K562 (cell line): ENCODE results near the gene PLEKHA8.

Experiments used
- BACH1 ChIP-seq: fragments of 200-800 bp; sonication (Bioruptor generic); IDR thresholded peaks from 2 replicates; pipeline ENCODE4 v1.6.1; 2016; ENCODE audit warnings: missing genetic modification characterization, missing compliant biosample characterization
- NR2C2 ChIP-seq, 2 experiments: fragments of 200-800 bp in 1 of 2; sonication (Bioruptor generic) in 1 of 2; sonication (generic) in 1 of 2; formaldehyde crosslinking in 1 of 2; IDR thresholded peaks; 2 replicates each; pipeline versions ENCODE4 v1.6.1 to v1.8.0; 2016 to 2022; ENCODE audit warnings: mild to moderate bottlenecking in 1 of 2, missing compliant biosample characterization in 1 of 2, missing genetic modification characterization in 1 of 2, missing genetic modification reagents in 1 of 2
- PTRF ChIP-seq: fragments of 450-650 bp; IDR thresholded peaks from 2 replicates; pipeline ENCODE4 v1.6.1; 2016; ENCODE audit warnings: mild to moderate bottlenecking, missing genetic modification characterization, missing compliant biosample characterization

DNA sequence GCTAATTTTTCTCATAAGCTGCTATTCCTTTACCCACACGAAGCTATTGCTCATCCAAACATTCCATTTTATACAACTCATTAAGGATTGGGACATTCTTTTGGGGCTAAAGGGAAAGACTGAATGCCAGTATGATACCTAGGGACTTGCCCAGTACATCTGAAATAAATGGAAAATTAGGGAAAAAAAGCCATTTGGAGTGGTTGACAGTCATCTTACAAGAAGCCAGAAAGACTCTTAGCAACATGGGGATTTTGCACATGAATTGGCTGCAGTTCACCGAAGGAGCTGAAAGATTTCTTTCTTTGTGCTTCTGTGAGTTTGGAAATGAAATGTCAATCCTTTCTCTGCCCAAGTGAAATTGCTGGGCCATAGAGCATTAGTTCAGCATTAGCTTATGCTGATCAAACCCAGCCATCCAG, 63.3 kb downstream of the PLEKHA8 start:
- TF ChIP-seq BACH1 (tag): no peak
- TF ChIP-seq NR2C2 (CRISPR knock-in tag; IDR thresholded peaks at IDR 0.05): no peak
- TF ChIP-seq NR2C2 (tag; IDR thresholded peaks at IDR 0.05): no peak
- TF ChIP-seq PTRF (tag): no peak
